GM12865 (cell line): ENCODE measurements around the gene TSPYL6.
"Not testable (repeated sequence)": the region's sequence is repeated elsewhere in the genome, so short reads cannot be mapped to it uniquely, and the experiment has no call there.

Experiments
- DNase-seq: peaks from one replicate; pipeline ENCODE4 v3.0.0; 2010; ENCODE audit warnings: low read depth
- H3K4me3 ChIP-seq: 2 replicates; pipeline ENCODE4 v1.5.1; 2011; ENCODE audit warnings: mild to moderate bottlenecking, low read depth, low read length, control low read depth
- CTCF ChIP-seq: IDR thresholded peaks from 2 replicates; pipeline ENCODE4 v1.5.1; 2011; ENCODE audit warnings: low read length, control low read depth, low read depth, inconsistent platforms; ENCODE audit not compliant: insufficient read depth; ENCODE audit errors: missing control alignments

TSPYL6 gene

GRCh38 chr2:54271189-54271588 lies 15.2 kb upstream of the TSPYL6 start:
- no peak for DNase-seq
- no peak overlapping the region for H3K4me3 ChIP-seq
- no peak for TF ChIP-seq CTCF

GRCh38 chr2:54267577-54267976 lies 11.5 kb upstream of the TSPYL6 start:
- TF ChIP-seq CTCF: no peak
- H3K4me3 ChIP-seq: no peak overlapping the region
- DNase-seq: no peak

GRCh38 chr2:54265081-54265480 lies 9.1 kb upstream of the TSPYL6 start:
- not testable (repeated sequence) for H3K4me3 ChIP-seq, DNase-seq

GRCh38 chr2:54262015-54262765 lies 6.2 kb upstream of the TSPYL6 start:
- TF ChIP-seq CTCF: no peak
- no peak for DNase-seq
- no peak overlapping the region for H3K4me3 ChIP-seq

- TF ChIP-seq CTCF: no peak
- DNase-seq: no peak
Observed at GRCh38 chr2:54261537-54261936, 5.5 kb upstream of the TSPYL6 start.

GRCh38 chr2:54260241-54260595 lies 4.2 kb upstream of the TSPYL6 start:
- no peak for DNase-seq
- TF ChIP-seq CTCF: no peak

More at GRCh38 chr2:54261537-54261936, 5.5 kb upstream of the TSPYL6 start:
- no peak overlapping the region for H3K4me3 ChIP-seq

GRCh38 chr2:54259413-54260240 lies 3.6 kb upstream of the TSPYL6 start:
- peak; percentile 69 for DNase-seq
- no peak overlapping the region for H3K4me3 ChIP-seq
- no peak for TF ChIP-seq CTCF

More at GRCh38 chr2:54260241-54260595, 4.2 kb upstream of the TSPYL6 start:
- H3K4me3 ChIP-seq: no peak overlapping the region
